CD4-positive, alpha-beta T cell (primary cell): ENCODE results near the gene SIX6. TPM values are rescaled to one million over a fixed set of nuclear protein-coding genes. Genes with fewer than 3 reads are reported as not detected.

Experiments
- ATAC-seq: fragments of 200-7000 bp; cut with Tn5 transposase; one replicate; pipeline ENCODE4 v1.10.0; 2022; ENCODE audit warnings: mild to moderate bottlenecking; ENCODE audit not compliant: poor library complexity
- CTCF ChIA-PET: fragments of 350-600 bp; sonication (Branson Sonifier 250); formaldehyde crosslinking; loops from one replicate; lab custom pipeline; 2021; ENCODE audit warnings: antibody characterized with exemption, inconsistent platforms; lab: Charles Lee
- POLR2A ChIA-PET: fragments of 350-600 bp; sonication (Branson Sonifier 250); formaldehyde crosslinking; loops from one replicate; lab custom pipeline; 2021; ENCODE audit warnings: antibody characterized with exemption, inconsistent platforms; lab: Charles Lee
- DNase-seq, 14 experiments: peaks; one replicate each; pipeline ENCODE4 v3.0.0-alpha.2; 2013 to 2020; ENCODE audit warnings: mixed read lengths in 2 of 14
- H3K27ac ChIP-seq, 2 donors: one replicate each; pipeline versions ENCODE4 v1.5.1 to v1.7.0; 2013; ENCODE audit warnings: low read length in 2 of 2, low read depth in 1 of 2, mild to moderate bottlenecking in 1 of 2
- H3K27me3 ChIP-seq, 2 experiments: 1 replicate in 1 of 2; 2 replicates in 1 of 2; pipeline versions ENCODE4 v1.6.1 to v1.7.0; 2013; ENCODE audit warnings: low read length in 2 of 2, control low read depth in 1 of 2, mild to moderate bottlenecking in 1 of 2, moderate library complexity in 1 of 2; ENCODE audit not compliant: insufficient read depth in 2 of 2, control insufficient read depth in 1 of 2
- H3K36me3 ChIP-seq: one replicate; pipeline ENCODE4 v1.6.1; 2013; ENCODE audit warnings: low read length, control low read depth; ENCODE audit not compliant: insufficient read depth
- H3K4me1 ChIP-seq: one replicate; pipeline ENCODE4 v1.6.1; 2013; ENCODE audit warnings: low read length, control low read depth; ENCODE audit not compliant: insufficient read depth
- H3K4me3 ChIP-seq: one replicate; pipeline ENCODE4 v1.5.1; 2013; ENCODE audit warnings: mild to moderate bottlenecking, low read length, moderate library complexity
- H3K9me3 ChIP-seq, 2 experiments: 1 replicate in 1 of 2; 2 replicates in 1 of 2; pipeline versions ENCODE4 v1.6.1 to v1.7.0; 2013; ENCODE audit warnings: low read length in 2 of 2, mild to moderate bottlenecking in 2 of 2, control low read depth in 1 of 2, moderate library complexity in 1 of 2; ENCODE audit not compliant: control insufficient read depth in 1 of 2, insufficient read depth in 1 of 2
- H3K27ac Mint-ChIP-seq: one replicate; pipeline ENCODE4 v1.8.0; 2020; ENCODE audit warnings: mixed read lengths
- H3K27me3 Mint-ChIP-seq: one replicate; pipeline ENCODE4 v1.8.0; 2021; ENCODE audit warnings: mixed read lengths
- H3K36me3 Mint-ChIP-seq: one replicate; pipeline ENCODE4 v1.8.0; 2021; ENCODE audit warnings: low read depth, mixed read lengths
- H3K4me1 Mint-ChIP-seq: one replicate; pipeline ENCODE4 v1.8.0; 2021; ENCODE audit warnings: low read depth, mixed read lengths
- H3K4me3 Mint-ChIP-seq: one replicate; pipeline ENCODE4 v1.8.0; 2020; ENCODE audit warnings: mild to moderate bottlenecking, mixed read lengths
- H3K9me3 Mint-ChIP-seq: one replicate; pipeline ENCODE4 v1.8.0; 2020; ENCODE audit warnings: mixed read lengths
- intact Hi-C, 2 experiments: fragments of 100-400 bp; cut with DNase I in 1 of 2; cut with micrococcal nuclease in 1 of 2; formaldehyde crosslinking; loops; one replicate each; pipeline versions ENCODE4 v1.15.1 to v1.9.0; 2023 to 2025; cut with DNase I, micrococcal nuclease
- total RNA-seq, 174 experiments: library from RNA in 2 of 174; stranded (reverse) in 2 of 174; gene quantifications; one replicate each; pipeline ENCODE4 v1.2.3 and lab custom pipeline; 2021 to 2026
- TF ChIP-seq, protein P1 (sequence below): fragments of 200-600 bp; IDR thresholded peaks from one replicate; pipeline ENCODE4 v1.8.0; 2022; ENCODE audit warnings: antibody characterized with exemption, mild to moderate bottlenecking

Gene SIX6
- total RNA-seq, 2 experiments from 2014 or later, result not detected

DNA sequence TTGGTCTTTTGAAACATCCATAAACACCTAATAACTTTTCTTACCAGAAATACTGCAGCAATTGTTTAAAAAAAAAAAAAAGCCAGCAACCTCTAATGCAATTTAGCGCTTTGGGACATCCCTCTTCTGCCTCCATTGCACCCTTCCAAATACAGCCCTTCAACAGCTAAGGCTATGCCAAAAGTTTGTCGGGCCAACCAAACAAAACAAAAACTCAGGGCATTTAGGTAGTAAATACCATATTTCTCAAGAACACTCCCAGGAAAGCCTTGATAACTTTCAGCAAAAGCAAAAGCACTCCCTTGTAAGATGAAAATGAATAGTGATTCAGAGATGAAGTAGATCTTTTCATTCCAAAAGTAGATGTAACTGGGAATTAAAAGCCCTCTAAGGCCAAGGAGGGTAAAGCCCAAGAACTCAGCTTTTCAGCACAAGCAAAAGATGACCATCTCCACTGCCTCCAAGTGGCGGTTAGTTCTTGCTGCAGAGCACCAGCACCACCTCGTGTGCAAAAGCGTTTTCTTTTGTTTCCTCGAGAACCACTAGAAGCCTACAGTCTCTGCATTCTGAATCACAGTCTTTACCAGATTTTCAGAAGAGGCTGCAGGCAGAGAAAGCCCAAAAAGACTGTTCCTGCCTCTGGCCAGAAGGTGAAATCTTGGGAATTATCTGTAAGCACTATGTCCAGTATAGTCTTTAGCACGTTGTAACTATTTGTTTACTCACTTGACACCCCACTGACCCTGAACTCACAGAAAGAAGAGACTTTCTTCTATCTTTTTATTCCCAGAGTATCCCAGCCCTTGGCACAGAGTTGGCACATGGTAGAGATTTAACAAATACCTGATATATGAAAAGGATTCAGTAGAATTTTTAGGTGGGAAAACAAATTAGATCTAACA, 53.1 kb downstream of the SIX6 start:
- ATAC-seq (no peak), DNase-seq (peak in 4 of 14 experiments; percentile 6 to 35 (median 16))
- Mint-ChIP-seq H3K9me3 (no peaks in the 10 kb centered on the region), H3K36me3 (no peaks in the 10 kb centered on the region), H3K4me3 (no peak overlapping the region), H3K27me3 (peaks cover 8% of the 10 kb centered on the region), H3K4me1 (no peaks in the 10 kb centered on the region), H3K27ac (no peak overlapping the region)
- intact Hi-C loops, result loop anchor here (1.0 to 10.0 kb wide), 6 partner anchors 210 to 497 kb away; no protein-coding TSS in a partner anchor
- H3K27ac ChIP-seq, result no peak overlapping the region
- no peaks in the 10 kb centered on the region for H3K4me1 ChIP-seq
- ChIA-PET POLR2A (no interaction called here), CTCF (no interaction called here)
- H3K36me3 ChIP-seq, result no peaks in the 10 kb centered on the region
- H3K27me3 ChIP-seq, result peaks cover 3 to 6% of the 10 kb centered on the region in 2 experiments
- H3K9me3 ChIP-seq, result no peaks in the 10 kb centered on the region
- no peak overlapping the region for H3K4me3 ChIP-seq
- TF ChIP-seq, protein P1, sequence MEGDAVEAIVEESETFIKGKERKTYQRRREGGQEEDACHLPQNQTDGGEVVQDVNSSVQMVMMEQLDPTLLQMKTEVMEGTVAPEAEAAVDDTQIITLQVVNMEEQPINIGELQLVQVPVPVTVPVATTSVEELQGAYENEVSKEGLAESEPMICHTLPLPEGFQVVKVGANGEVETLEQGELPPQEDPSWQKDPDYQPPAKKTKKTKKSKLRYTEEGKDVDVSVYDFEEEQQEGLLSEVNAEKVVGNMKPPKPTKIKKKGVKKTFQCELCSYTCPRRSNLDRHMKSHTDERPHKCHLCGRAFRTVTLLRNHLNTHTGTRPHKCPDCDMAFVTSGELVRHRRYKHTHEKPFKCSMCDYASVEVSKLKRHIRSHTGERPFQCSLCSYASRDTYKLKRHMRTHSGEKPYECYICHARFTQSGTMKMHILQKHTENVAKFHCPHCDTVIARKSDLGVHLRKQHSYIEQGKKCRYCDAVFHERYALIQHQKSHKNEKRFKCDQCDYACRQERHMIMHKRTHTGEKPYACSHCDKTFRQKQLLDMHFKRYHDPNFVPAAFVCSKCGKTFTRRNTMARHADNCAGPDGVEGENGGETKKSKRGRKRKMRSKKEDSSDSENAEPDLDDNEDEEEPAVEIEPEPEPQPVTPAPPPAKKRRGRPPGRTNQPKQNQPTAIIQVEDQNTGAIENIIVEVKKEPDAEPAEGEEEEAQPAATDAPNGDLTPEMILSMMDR, result no peak

Other genes with a start within 250 kb of the SIX6 start
- gene C14orf39, start 23.1 kb upstream of the SIX6 start, total RNA-seq, result not detected
- not detected for gene SIX1, start 140.3 kb downstream of the SIX6 start, total RNA-seq
- gene SIX4, start 215.2 kb downstream of the SIX6 start, total RNA-seq, result not detected
- 10 to 100 TPM; 15.4 to 15.9 TPM for gene MNAT1, start 225.6 kb downstream of the SIX6 start, total RNA-seq